Coronary artery (tissue), 2 donors: ENCODE results near the gene KRTAP4-12.
"Not testable (repeated sequence)": the region's sequence is repeated elsewhere in the genome, so short reads cannot be mapped to it uniquely, and the experiment has no call there.

Experiments
- DNase-seq: peaks from one replicate; pipeline ENCODE4 v3.0.0-alpha.2; 2017; ENCODE audit warnings: low spot score
- H3K27ac ChIP-seq, 2 donors: fragments of 200-600 bp; sonication (generic); one replicate each; pipeline ENCODE4 v1.5.1; 2016 to 2019
- H3K4me3 ChIP-seq: fragments of 200-600 bp; sonication (generic); 2 replicates; pipeline ENCODE4 v1.5.1; 2016; ENCODE audit warnings: mild to moderate bottlenecking, moderate library complexity
- CTCF ChIP-seq: fragments of 200-600 bp; sonication (generic); IDR thresholded peaks from one replicate; pipeline ENCODE4 v1.5.1; 2019; ENCODE audit warnings: antibody characterized with exemption

The KRTAP4-12 gene

GRCh38 chr17:41125064-41125463 lies 1.1 kb upstream of the KRTAP4-12 start:
- Histone ChIP-seq H3K27ac (no peak overlapping the region), H3K4me3 (no peak overlapping the region)
- no peak for DNase-seq
- no peak for TF ChIP-seq CTCF

GRCh38 chr17:41123292-41123990 lies 541 bp downstream of the KRTAP4-12 start:
- DNase-seq, H3K4me3 ChIP-seq, H3K27ac ChIP-seq: not testable (repeated sequence)

GRCh38 chr17:41121742-41122141 lies 2.2 kb downstream of the KRTAP4-12 start:
- no peak for TF ChIP-seq CTCF
- no peak overlapping the region for H3K27ac ChIP-seq
- no peak overlapping the region for H3K4me3 ChIP-seq
- no peak for DNase-seq

GRCh38 chr17:41119696-41120690 lies 4.0 kb downstream of the KRTAP4-12 start:
- not testable (repeated sequence) for H3K27ac ChIP-seq, H3K4me3 ChIP-seq, DNase-seq

GRCh38 chr17:41118721-41119120 lies 5.3 kb downstream of the KRTAP4-12 start:
- TF ChIP-seq CTCF: no peak
- Histone ChIP-seq H3K27ac (no peak overlapping the region), H3K4me3 (no peak overlapping the region)
- DNase-seq: no peak

GRCh38 chr17:41117846-41118386 lies 6.1 kb downstream of the KRTAP4-12 start, which contains the start of gene KRTAP4-11:
Gene KRTAP4-11, minus strand, starts transcription at chr17:41118373. Its CDS starts 58 bp downstream, at chr17:41118315.
- DNase-seq, H3K4me3 ChIP-seq, H3K27ac ChIP-seq: not testable (repeated sequence)

- no peak overlapping the region for H3K4me3 ChIP-seq
- DNase-seq: no peak
- TF ChIP-seq CTCF: no peak
- H3K27ac ChIP-seq: no peak overlapping the region
Observed at GRCh38 chr17:41116297-41116696, 7.7 kb downstream of the KRTAP4-12 start.

GRCh38 chr17:41111151-41111885 lies 12.7 kb downstream of the KRTAP4-12 start:
- DNase-seq: no peak
- no peak overlapping the region for H3K4me3 ChIP-seq
- TF ChIP-seq CTCF: no peak

GRCh38 chr17:41108728-41109386 lies 15.1 kb downstream of the KRTAP4-12 start:
- H3K27ac ChIP-seq, H3K4me3 ChIP-seq, DNase-seq: not testable (repeated sequence)

More at GRCh38 chr17:41111151-41111885, 12.7 kb downstream of the KRTAP4-12 start:
- no peak overlapping the region for H3K27ac ChIP-seq
